ENCODE measurements around the gene RRP36. TPM values are rescaled to one million over a fixed set of nuclear protein-coding genes. Genes with fewer than 3 reads are reported as not detected.

RRP36 gene, protein sequence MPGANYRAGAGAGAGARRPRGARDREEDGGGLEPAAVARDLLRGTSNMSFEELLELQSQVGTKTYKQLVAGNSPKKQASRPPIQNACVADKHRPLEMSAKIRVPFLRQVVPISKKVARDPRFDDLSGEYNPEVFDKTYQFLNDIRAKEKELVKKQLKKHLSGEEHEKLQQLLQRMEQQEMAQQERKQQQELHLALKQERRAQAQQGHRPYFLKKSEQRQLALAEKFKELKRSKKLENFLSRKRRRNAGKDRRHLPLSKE
- 76.1 and 80.2 TPM in 2 replicates for total RNA-seq

DNA sequence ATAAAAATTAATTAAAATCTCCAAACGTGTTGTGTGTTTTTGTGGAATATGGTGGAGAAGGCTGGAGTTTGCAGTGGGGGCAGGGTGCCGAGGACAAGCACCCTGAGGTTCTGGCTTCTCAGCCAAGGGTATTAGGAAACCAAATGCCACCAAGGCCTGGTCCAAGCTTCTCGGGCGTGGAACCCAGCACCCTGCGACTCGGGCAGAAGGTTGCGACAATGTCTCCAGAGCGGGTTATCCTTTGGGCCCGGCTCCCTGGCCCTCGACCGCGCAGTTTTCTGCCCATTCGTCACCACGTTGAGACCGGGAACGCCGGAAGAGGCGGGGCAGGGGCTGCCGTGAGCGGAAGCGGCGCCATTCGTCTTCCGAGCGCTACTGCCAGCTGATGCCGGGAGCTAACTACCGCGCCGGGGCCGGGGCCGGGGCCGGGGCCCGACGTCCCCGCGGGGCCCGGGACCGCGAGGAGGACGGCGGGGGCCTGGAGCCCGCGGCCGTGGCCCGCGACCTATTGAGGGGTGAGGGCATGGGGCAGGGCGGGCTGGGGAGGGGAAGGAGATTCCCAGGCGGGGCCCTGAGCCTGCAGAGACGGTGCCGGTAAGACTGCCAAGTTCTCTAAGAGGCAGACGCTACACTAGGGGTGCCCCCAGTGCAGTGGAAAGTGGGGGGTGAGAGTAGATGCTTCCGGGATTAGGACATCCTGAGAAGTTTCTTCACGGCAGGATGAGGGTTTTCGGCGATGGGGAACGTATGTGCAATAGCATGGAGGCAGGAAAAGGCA is at the start of gene RRP36:
Gene RRP36 (plus strand): TSS at position 354 of the 778 bp plus-strand sequence. CDS start 32 bp downstream, at position 386.

GRCh38 chr6:42978839-42979522 is 42.4 kb upstream of the RRP36 start, which contains the start of gene PEX6:
Gene PEX6 (minus strand): TSS chr6:42979181. CDS start chr6:42979150, 31 bp downstream.

GRCh38 chr6:42984001-42984923 is 37.2 kb upstream of the RRP36 start, which contains the start of gene PPP2R5D:
Gene PPP2R5D (plus strand): TSS chr6:42984570. CDS start chr6:42984678, 108 bp downstream.

GRCh38 chr6:43013843-43014433 is 7.5 kb upstream of the RRP36 start, which contains the start of the genes KLHDC3 and MEA1:
Gene KLHDC3 (plus strand): TSS chr6:43014249. CDS start chr6:43017193, 2,944 bp downstream.
Gene MEA1 (minus strand): TSS chr6:43013946. CDS start chr6:43013813, 133 bp downstream.

GRCh38 chr6:43053545-43054205 is 32.3 kb downstream of the RRP36 start, which contains the start of gene CUL7:
Gene CUL7 (minus strand): TSS chr6:43053851. CDS start chr6:43052788, 1,063 bp downstream.

GRCh38 chr6:43059168-43060033 is 38.0 kb downstream of the RRP36 start, which contains the start of the genes KLC4 and MRPL2:
Gene KLC4 (plus strand): TSS chr6:43059631. CDS start chr6:43061336, 1,705 bp downstream.
Gene MRPL2 (minus strand): TSS chr6:43059434. CDS start chr6:43059381, 53 bp downstream.

DNA sequence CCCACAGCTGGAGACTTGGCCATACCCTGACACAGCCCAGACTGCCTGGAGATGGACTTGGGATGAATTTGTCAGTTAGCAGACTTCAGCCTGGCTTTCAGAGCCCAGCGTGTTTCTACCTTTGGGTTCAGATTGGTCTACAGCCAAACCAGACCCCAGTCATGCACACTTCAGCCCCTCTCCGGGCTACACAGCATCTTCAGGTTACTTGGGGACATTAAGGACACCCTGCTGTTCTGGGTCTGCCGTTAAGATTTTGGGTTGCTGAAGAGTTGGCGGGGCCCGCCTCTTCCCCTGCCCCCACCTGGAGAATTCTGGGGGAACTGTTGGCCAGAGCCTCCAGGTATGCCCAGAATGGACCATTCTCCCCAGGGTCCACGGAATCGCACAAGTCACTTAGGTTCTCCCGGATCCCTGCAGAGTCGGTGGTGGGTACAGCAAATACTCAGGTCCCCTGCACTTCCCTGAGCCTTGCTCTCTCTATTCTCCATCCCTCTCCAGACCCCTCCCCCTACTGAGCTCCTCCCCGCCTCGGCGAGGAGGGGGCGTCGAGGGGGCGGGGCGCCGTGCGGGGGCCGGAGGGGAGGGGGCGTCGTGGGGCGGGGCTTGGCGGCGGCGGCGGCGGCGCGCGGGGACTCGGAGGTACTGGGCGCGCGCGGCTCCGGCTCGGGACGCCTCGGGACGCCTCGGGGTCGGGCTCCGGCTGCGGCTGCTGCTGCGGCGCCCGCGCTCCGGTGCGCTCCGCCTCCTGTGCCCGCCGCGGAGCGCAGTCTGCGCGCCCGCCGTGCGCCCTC is 54.4 kb downstream of the RRP36 start, which contains the start of gene PTK7:
Gene PTK7 (plus strand): TSS at position 645 of the 794 bp plus-strand sequence. CDS start 175 bp downstream, outside the sequence.

Other genes with a start within 250 kb of the RRP36 start
- 3.5 and 3.7 TPM in 2 replicates for gene BICRAL, start 239.6 kb upstream of the RRP36 start, total RNA-seq
- 86.3 and 91.4 TPM in 2 replicates for gene RPL7L1, start 142.0 kb upstream of the RRP36 start, total RNA-seq
- not detected in 2 replicates for gene PTCRA, start 105.6 kb upstream of the RRP36 start, total RNA-seq
- gene CNPY3, start 92.1 kb upstream of the RRP36 start, total RNA-seq: 21.9 and 33.7 TPM in 2 replicates
- not detected in 2 replicates for gene GNMT, start 60.9 kb upstream of the RRP36 start, total RNA-seq
- gene PEX6, start 42.4 kb upstream of the RRP36 start, total RNA-seq: 23.5 and 53.9 TPM in 2 replicates
- gene PPP2R5D, start 37.1 kb upstream of the RRP36 start, total RNA-seq: 29.6 and 31.5 TPM in 2 replicates
- 59.2 and 66.3 TPM in 2 replicates for gene MEA1, start 7.7 kb upstream of the RRP36 start, total RNA-seq
- 64.4 and 86.1 TPM in 2 replicates for gene KLHDC3, start 7.4 kb upstream of the RRP36 start, total RNA-seq
- 44.5 and 49.3 TPM in 2 replicates for gene CUL7, start 32.2 kb downstream of the RRP36 start, total RNA-seq
- gene MRPL2, start 37.8 kb downstream of the RRP36 start, total RNA-seq: 16.5 and 18.1 TPM in 2 replicates
- 15.5 and 18.7 TPM in 2 replicates for gene KLC4, start 38.0 kb downstream of the RRP36 start, total RNA-seq
- 141 and 147 TPM in 2 replicates for gene PTK7, start 54.7 kb downstream of the RRP36 start, total RNA-seq
- gene SRF, start 149.6 kb downstream of the RRP36 start, total RNA-seq: 13.8 and 18.7 TPM in 2 replicates
- gene CUL9, start 160.6 kb downstream of the RRP36 start, total RNA-seq: 18.5 and 27.7 TPM in 2 replicates
- 45.9 and 54.5 TPM in 2 replicates for gene DNPH1, start 207.9 kb downstream of the RRP36 start, total RNA-seq
- gene TTBK1, start 221.9 kb downstream of the RRP36 start, total RNA-seq: not detected in 2 replicates

Data from smooth muscle cell of bladder (primary cell).